Measurements from ENCODE around the gene NOXRED1.

GRCh38 chr14:77400216-77400615 lies 23.1 kb downstream of the NOXRED1 start:
- TF ChIP-seq, protein P1, sequence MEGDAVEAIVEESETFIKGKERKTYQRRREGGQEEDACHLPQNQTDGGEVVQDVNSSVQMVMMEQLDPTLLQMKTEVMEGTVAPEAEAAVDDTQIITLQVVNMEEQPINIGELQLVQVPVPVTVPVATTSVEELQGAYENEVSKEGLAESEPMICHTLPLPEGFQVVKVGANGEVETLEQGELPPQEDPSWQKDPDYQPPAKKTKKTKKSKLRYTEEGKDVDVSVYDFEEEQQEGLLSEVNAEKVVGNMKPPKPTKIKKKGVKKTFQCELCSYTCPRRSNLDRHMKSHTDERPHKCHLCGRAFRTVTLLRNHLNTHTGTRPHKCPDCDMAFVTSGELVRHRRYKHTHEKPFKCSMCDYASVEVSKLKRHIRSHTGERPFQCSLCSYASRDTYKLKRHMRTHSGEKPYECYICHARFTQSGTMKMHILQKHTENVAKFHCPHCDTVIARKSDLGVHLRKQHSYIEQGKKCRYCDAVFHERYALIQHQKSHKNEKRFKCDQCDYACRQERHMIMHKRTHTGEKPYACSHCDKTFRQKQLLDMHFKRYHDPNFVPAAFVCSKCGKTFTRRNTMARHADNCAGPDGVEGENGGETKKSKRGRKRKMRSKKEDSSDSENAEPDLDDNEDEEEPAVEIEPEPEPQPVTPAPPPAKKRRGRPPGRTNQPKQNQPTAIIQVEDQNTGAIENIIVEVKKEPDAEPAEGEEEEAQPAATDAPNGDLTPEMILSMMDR (conservative IDR thresholded peaks at IDR 0.05; ENCODE audit: low read depth in 2 of 2) = no peak
- TF ChIP-seq EZH2 (IDR thresholded peaks at IDR 0.05; ENCODE audit: low read depth, unreplicated experiment) (no peak), POLR2AphosphoS5 (IDR thresholded peaks at IDR 0.05; ENCODE audit: low read depth) (no peak), CREB1 (CRISPR knock-in tag; IDR thresholded peaks at IDR 0.05; ENCODE audit: low read depth) (no peak)
- TF ChIP-seq, protein P2, sequence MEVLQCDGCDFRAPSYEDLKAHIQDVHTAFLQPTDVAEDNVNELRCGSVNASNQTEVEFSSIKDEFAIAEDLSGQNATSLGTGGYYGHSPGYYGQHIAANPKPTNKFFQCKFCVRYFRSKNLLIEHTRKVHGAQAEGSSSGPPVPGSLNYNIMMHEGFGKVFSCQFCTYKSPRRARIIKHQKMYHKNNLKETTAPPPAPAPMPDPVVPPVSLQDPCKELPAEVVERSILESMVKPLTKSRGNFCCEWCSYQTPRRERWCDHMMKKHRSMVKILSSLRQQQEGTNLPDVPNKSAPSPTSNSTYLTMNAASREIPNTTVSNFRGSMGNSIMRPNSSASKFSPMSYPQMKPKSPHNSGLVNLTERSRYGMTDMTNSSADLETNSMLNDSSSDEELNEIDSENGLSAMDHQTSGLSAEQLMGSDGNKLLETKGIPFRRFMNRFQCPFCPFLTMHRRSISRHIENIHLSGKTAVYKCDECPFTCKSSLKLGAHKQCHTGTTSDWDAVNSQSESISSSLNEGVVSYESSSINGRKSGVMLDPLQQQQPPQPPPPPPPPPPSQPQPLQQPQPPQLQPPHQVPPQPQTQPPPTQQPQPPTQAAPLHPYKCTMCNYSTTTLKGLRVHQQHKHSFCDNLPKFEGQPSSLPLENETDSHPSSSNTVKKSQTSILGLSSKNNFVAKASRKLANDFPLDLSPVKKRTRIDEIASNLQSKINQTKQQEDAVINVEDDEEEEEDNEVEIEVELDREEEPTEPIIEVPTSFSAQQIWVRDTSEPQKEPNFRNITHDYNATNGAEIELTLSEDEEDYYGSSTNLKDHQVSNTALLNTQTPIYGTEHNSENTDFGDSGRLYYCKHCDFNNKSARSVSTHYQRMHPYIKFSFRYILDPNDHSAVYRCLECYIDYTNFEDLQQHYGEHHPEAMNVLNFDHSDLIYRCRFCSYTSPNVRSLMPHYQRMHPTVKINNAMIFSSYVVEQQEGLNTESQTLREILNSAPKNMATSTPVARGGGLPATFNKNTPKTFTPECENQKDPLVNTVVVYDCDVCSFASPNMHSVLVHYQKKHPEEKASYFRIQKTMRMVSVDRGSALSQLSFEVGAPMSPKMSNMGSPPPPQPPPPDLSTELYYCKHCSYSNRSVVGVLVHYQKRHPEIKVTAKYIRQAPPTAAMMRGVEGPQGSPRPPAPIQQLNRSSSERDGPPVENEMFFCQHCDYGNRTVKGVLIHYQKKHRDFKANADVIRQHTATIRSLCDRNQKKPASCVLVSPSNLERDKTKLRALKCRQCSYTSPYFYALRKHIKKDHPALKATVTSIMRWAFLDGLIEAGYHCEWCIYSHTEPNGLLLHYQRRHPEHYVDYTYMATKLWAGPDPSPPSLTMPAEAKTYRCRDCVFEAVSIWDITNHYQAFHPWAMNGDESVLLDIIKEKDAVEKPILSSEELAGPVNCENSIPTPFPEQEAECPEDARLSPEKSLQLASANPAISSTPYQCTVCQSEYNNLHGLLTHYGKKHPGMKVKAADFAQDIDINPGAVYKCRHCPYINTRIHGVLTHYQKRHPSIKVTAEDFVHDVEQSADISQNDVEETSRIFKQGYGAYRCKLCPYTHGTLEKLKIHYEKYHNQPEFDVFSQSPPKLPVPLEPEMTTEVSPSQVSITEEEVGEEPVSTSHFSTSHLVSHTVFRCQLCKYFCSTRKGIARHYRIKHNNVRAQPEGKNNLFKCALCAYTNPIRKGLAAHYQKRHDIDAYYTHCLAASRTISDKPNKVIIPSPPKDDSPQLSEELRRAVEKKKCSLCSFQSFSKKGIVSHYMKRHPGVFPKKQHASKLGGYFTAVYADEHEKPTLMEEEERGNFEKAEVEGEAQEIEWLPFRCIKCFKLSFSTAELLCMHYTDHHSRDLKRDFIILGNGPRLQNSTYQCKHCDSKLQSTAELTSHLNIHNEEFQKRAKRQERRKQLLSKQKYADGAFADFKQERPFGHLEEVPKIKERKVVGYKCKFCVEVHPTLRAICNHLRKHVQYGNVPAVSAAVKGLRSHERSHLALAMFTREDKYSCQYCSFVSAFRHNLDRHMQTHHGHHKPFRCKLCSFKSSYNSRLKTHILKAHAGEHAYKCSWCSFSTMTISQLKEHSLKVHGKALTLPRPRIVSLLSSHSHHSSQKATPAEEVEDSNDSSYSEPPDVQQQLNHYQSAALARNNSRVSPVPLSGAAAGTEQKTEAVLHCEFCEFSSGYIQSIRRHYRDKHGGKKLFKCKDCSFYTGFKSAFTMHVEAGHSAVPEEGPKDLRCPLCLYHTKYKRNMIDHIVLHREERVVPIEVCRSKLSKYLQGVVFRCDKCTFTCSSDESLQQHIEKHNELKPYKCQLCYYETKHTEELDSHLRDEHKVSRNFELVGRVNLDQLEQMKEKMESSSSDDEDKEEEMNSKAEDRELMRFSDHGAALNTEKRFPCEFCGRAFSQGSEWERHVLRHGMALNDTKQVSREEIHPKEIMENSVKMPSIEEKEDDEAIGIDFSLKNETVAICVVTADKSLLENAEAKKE (CRISPR knock-in tag; IDR thresholded peaks at IDR 0.05) = no peak
